Neural crest cell (in vitro differentiated cells): Measurements from ENCODE around the gene BRD3OS. TPM values are rescaled to one million over a fixed set of nuclear protein-coding genes. Genes with fewer than 3 reads are reported as not detected.

ENCODE experiments used
- DNase-seq: peaks from one replicate; pipeline ENCODE4 v3.0.0; 2021; ENCODE audit warnings: low read depth, mixed read lengths, low spot score
- H3K27ac Mint-ChIP-seq: one replicate; pipeline ENCODE4 v1.8.0; 2021; ENCODE audit warnings: mild to moderate bottlenecking, mixed read lengths; ENCODE audit not compliant: unreplicated experiment
- H3K27me3 Mint-ChIP-seq: 2 replicates; pipeline ENCODE4 v1.8.0; 2021; ENCODE audit warnings: low read depth, mild to moderate bottlenecking, mixed read lengths
- H3K36me3 Mint-ChIP-seq: 2 replicates; pipeline ENCODE4 v1.8.0; 2021; ENCODE audit warnings: low read depth, mild to moderate bottlenecking, mixed read lengths
- H3K4me1 Mint-ChIP-seq: 2 replicates; pipeline ENCODE4 v1.8.0; 2021; ENCODE audit warnings: mixed read lengths
- H3K4me3 Mint-ChIP-seq: one replicate; pipeline ENCODE4 v1.8.0; 2021; ENCODE audit warnings: mild to moderate bottlenecking, mixed read lengths
- H3K9me3 Mint-ChIP-seq: 2 replicates; pipeline ENCODE4 v1.8.0; 2021; ENCODE audit warnings: mixed read lengths
- CTCF ChIP-seq: fragments of 200-600 bp; sonication (generic); conservative IDR thresholded peaks from 2 replicates; pipeline ENCODE4 v1.5.0; 2021; ENCODE audit warnings: antibody characterized with exemption, mild to moderate bottlenecking
- total RNA-seq: library from RNA; stranded (reverse); gene quantifications from 2 replicates; pipeline ENCODE4 v1.2.1, GENCODE V29; 2021

Gene BRD3OS
- total RNA-seq, 1 donor from 2014 or later = 30.7 TPM

GRCh38 chr9:133981589-133981957 is 43.7 kb upstream of the BRD3OS start:
- no peak for DNase-seq
- TF ChIP-seq CTCF = no peak
- H3K9me3 Mint-ChIP-seq = no peaks in the 10 kb centered on the region
- peaks cover 47% of the 10 kb centered on the region for H3K4me1 Mint-ChIP-seq
- no peak overlapping the region for H3K4me3 Mint-ChIP-seq
- H3K27me3 Mint-ChIP-seq = no peaks in the 10 kb centered on the region
- no peaks in the 10 kb centered on the region for H3K36me3 Mint-ChIP-seq
- H3K27ac Mint-ChIP-seq = peak overlapping the region; percentile 71

GRCh38 chr9:133981958-133982681 is 43.2 kb upstream of the BRD3OS start:
- Mint-ChIP-seq H3K9me3 (no peaks in the 10 kb centered on the region), H3K27me3 (no peaks in the 10 kb centered on the region), H3K27ac (peak overlapping the region; percentile 71), H3K36me3 (no peaks in the 10 kb centered on the region), H3K4me1 (peaks cover 50% of the 10 kb centered on the region), H3K4me3 (no peak overlapping the region)
- no peak for TF ChIP-seq CTCF
- DNase-seq = no peak

- TF ChIP-seq CTCF = no peak
- peaks cover 55% of the 10 kb centered on the region for H3K4me1 Mint-ChIP-seq
- no peak overlapping the region for H3K4me3 Mint-ChIP-seq
- H3K9me3 Mint-ChIP-seq = no peaks in the 10 kb centered on the region
- H3K36me3 Mint-ChIP-seq = no peaks in the 10 kb centered on the region
- H3K27me3 Mint-ChIP-seq = no peaks in the 10 kb centered on the region
- H3K27ac Mint-ChIP-seq = no peak overlapping the region
- no peak for DNase-seq
Measured at GRCh38 chr9:133982971-133983720, 42.1 kb upstream of the BRD3OS start.

- Mint-ChIP-seq H3K9me3 (no peaks in the 10 kb centered on the region), H3K27ac (no peak overlapping the region)
Measured at GRCh38 chr9:133986061-133986460, 39.2 kb upstream of the BRD3OS start.

More at GRCh38 chr9:133986061-133986460, 39.2 kb upstream of the BRD3OS start:
- TF ChIP-seq CTCF = no peak
- peak overlapping the region; percentile 50 for H3K4me3 Mint-ChIP-seq
- peaks cover 55% of the 10 kb centered on the region for H3K4me1 Mint-ChIP-seq
- H3K27me3 Mint-ChIP-seq = no peaks in the 10 kb centered on the region
- H3K36me3 Mint-ChIP-seq = no peaks in the 10 kb centered on the region
- DNase-seq = no peak
